ENCODE measurements around the gene B4GALT2. TPM values are rescaled to one million over a fixed set of nuclear protein-coding genes. Genes with fewer than 3 reads are reported as not detected.

B4GALT2 gene
- total RNA-seq, 2 donors from 2014 or later: 34.8 to 63.9 TPM

- TF ChIP-seq POLR2AphosphoS5 (IDR thresholded peaks at IDR 0.05) (no peak), POLR2A (IDR thresholded peaks at IDR 0.05) (no peak), CTCF (IDR thresholded peaks at IDR 0.05) (no peak)
- Histone ChIP-seq H3K27ac (peak overlapping the region in 1 of 2 donors; percentile 50), H3K9me3 (no peaks in the 10 kb centered on the region), H3K4me1 (replicated peaks) (peaks cover 30% of the 10 kb centered on the region), H3K36me3 (peaks cover 0 to 9% of the 10 kb centered on the region in 2 donors), H3K4me3 (peak overlapping the region; percentile 65 to 68), H3K27me3 (replicated peaks; ENCODE audit: insufficient read depth) (no peaks in the 10 kb centered on the region)
- 57% methylated on average over 13 of the region's 13 CpGs for WGBS
- no peak for DNase-seq (ENCODE audit: low spot score)
- intact Hi-C loops (cut with DNase I): no loop called here
Observed at GRCh38 chr1:43980255-43981134, 1.5 kb downstream of the B4GALT2 start.

- peaks cover 0 to 9% of the 10 kb centered on the region in 2 donors for H3K36me3 ChIP-seq
- intact Hi-C loops (cut with DNase I): no loop called here
- H3K4me1 ChIP-seq (replicated peaks): peaks cover 24% of the 10 kb centered on the region
- no peaks in the 10 kb centered on the region for H3K9me3 ChIP-seq
- DNase-seq (ENCODE audit: low spot score): no peak
- WGBS: 69% methylated on average over 20 of the region's 20 CpGs
- H3K27ac ChIP-seq: no peak overlapping the region
- H3K27me3 ChIP-seq (replicated peaks; ENCODE audit: insufficient read depth): no peaks in the 10 kb centered on the region
- H3K4me3 ChIP-seq: no peak overlapping the region
- TF ChIP-seq POLR2A (IDR thresholded peaks at IDR 0.05) (no peak), POLR2AphosphoS5 (IDR thresholded peaks at IDR 0.05) (no peak), CTCF (IDR thresholded peaks at IDR 0.05) (no peak)
Observed at GRCh38 chr1:43981135-43981491, 2.1 kb downstream of the B4GALT2 start.

GRCh38 chr1:43981636-43982035 is 2.6 kb downstream of the B4GALT2 start:
- no peak for TF ChIP-seq POLR2AphosphoS5 (IDR thresholded peaks at IDR 0.05)
- TF ChIP-seq POLR2A (IDR thresholded peaks at IDR 0.05): no peak
- no peak for TF ChIP-seq CTCF (IDR thresholded peaks at IDR 0.05)
- intact Hi-C loops (cut with DNase I): no loop called here
- no peak overlapping the region for H3K4me3 ChIP-seq
- DNase-seq (ENCODE audit: low spot score): no peak
- 94% methylated on average over 20 of the region's 20 CpGs for WGBS
- H3K27me3 ChIP-seq (replicated peaks; ENCODE audit: insufficient read depth): no peaks in the 10 kb centered on the region
- peaks cover 0 to 8% of the 10 kb centered on the region in 2 donors for H3K36me3 ChIP-seq
- H3K27ac ChIP-seq: no peak overlapping the region
- peaks cover 19% of the 10 kb centered on the region for H3K4me1 ChIP-seq (replicated peaks)
- H3K9me3 ChIP-seq: no peaks in the 10 kb centered on the region

- Histone ChIP-seq H3K4me1 (replicated peaks) (peaks cover 13% of the 10 kb centered on the region), H3K27ac (no peak overlapping the region), H3K9me3 (no peaks in the 10 kb centered on the region), H3K36me3 (peaks cover 0 to 2% of the 10 kb centered on the region in 2 donors), H3K4me3 (no peak overlapping the region), H3K27me3 (replicated peaks; ENCODE audit: insufficient read depth) (no peaks in the 10 kb centered on the region)
- 88% methylated on average over 8 of the region's 8 CpGs for WGBS
- no peak for TF ChIP-seq POLR2A (IDR thresholded peaks at IDR 0.05)
- no peak for TF ChIP-seq POLR2AphosphoS5 (IDR thresholded peaks at IDR 0.05)
- TF ChIP-seq CTCF (IDR thresholded peaks at IDR 0.05): no peak
- DNase-seq (ENCODE audit: low spot score): no peak
- intact Hi-C loops (cut with DNase I): no loop called here
Observed at GRCh38 chr1:43982241-43982640, 3.2 kb downstream of the B4GALT2 start.

GRCh38 chr1:43982808-43983207 is 3.8 kb downstream of the B4GALT2 start:
- no peak overlapping the region for H3K27ac ChIP-seq
- 83% methylated on average over 15 of the region's 15 CpGs for WGBS
- no peak overlapping the region for H3K4me3 ChIP-seq
- intact Hi-C loops (cut with DNase I): no loop called here
- no peaks in the 10 kb centered on the region for H3K27me3 ChIP-seq (replicated peaks; ENCODE audit: insufficient read depth)
- TF ChIP-seq POLR2AphosphoS5 (IDR thresholded peaks at IDR 0.05): no peak
- no peak for TF ChIP-seq CTCF (IDR thresholded peaks at IDR 0.05)
- no peak for TF ChIP-seq POLR2A (IDR thresholded peaks at IDR 0.05)
- H3K36me3 ChIP-seq: no peaks in the 10 kb centered on the region
- no peak for DNase-seq (ENCODE audit: low spot score)
- H3K9me3 ChIP-seq: no peaks in the 10 kb centered on the region
- peaks cover 13% of the 10 kb centered on the region for H3K4me1 ChIP-seq (replicated peaks)
